Measurements from ENCODE around the gene DGCR6L. TPM values are rescaled to one million over a fixed set of nuclear protein-coding genes. Genes with fewer than 3 reads are reported as not detected.
"Not testable (repeated sequence)": the region's sequence is repeated elsewhere in the genome, so short reads cannot be mapped to it uniquely, and the experiment has no call there.

Gene DGCR6L
- total RNA-seq (10 to 100 TPM; 35.5 to 46.7 TPM), polyA plus RNA-seq (ENCODE audit: insufficient read length in 6 of 6) (10 to 100 TPM; 43.1 to 52.2 (median 48.1) TPM)
- long read RNA-seq, donor 1, transcript DGCR6L-201 (5 exons, 1,154 nt): major isoform, 80 of 105 reads
- long read RNA-seq, donor 1, partial matches to known transcripts: 12 of 105 reads
- long read RNA-seq, donor 1, other reads (novel, unspliced or antisense): 10 of 105 reads
- long read RNA-seq, donor 2, transcript DGCR6L-201 (5 exons, 1,154 nt): major isoform, 33 of 51 reads
- long read RNA-seq, donor 2, partial matches to known transcripts: 14 of 51 reads
- long read RNA-seq, donor 2, other reads (novel, unspliced or antisense): 0 of 51 reads
- long read RNA-seq, donor 3, transcript DGCR6L-201 (5 exons, 1,154 nt): major isoform, 39 of 49 reads
- long read RNA-seq, donor 3, partial matches to known transcripts: 7 of 49 reads
- long read RNA-seq, donor 3, other reads (novel, unspliced or antisense): 0 of 49 reads
- long read RNA-seq, donor 4, transcript DGCR6L-201 (5 exons, 1,154 nt): major isoform, 119 of 130 reads
- long read RNA-seq, donor 4, partial matches to known transcripts: 6 of 130 reads
- long read RNA-seq, donor 4, other reads (novel, unspliced or antisense): 3 of 130 reads
- long read RNA-seq, donor 5, transcript DGCR6L-201 (5 exons, 1,154 nt): major isoform, 55 of 72 reads
- long read RNA-seq, donor 5, partial matches to known transcripts: 15 of 72 reads
- long read RNA-seq, donor 5, other reads (novel, unspliced or antisense): 0 of 72 reads
- long read RNA-seq, donor 6, transcript DGCR6L-201 (5 exons, 1,154 nt): major isoform, 68 of 69 reads
- long read RNA-seq, donor 6, partial matches to known transcripts: 0 of 69 reads
- long read RNA-seq, donor 6, other reads (novel, unspliced or antisense): 0 of 69 reads
- long read RNA-seq, donor 7, transcript DGCR6L-201 (5 exons, 1,154 nt): major isoform, 58 of 66 reads
- long read RNA-seq, donor 7, partial matches to known transcripts: 0 of 66 reads
- long read RNA-seq, donor 7, other reads (novel, unspliced or antisense): 5 of 66 reads
- long read RNA-seq, donor 8, transcript DGCR6L-201 (5 exons, 1,154 nt): major isoform, 57 of 77 reads
- long read RNA-seq, donor 8, partial matches to known transcripts: 18 of 77 reads
- long read RNA-seq, donor 8, other reads (novel, unspliced or antisense): 0 of 77 reads
- long read RNA-seq, donor 9: 0 reads
- long read RNA-seq, donor 10, transcript DGCR6L-201 (5 exons, 1,154 nt): major isoform, 170 of 177 reads
- long read RNA-seq, donor 10, partial matches to known transcripts: 0 of 177 reads
- long read RNA-seq, donor 10, other reads (novel, unspliced or antisense): 6 of 177 reads
- long read RNA-seq, donor 11, transcript DGCR6L-201 (5 exons, 1,154 nt): major isoform, 62 of 81 reads
- long read RNA-seq, donor 11, partial matches to known transcripts: 10 of 81 reads
- long read RNA-seq, donor 11, other reads (novel, unspliced or antisense): 5 of 81 reads
- long read RNA-seq, donor 12, transcript DGCR6L-201 (5 exons, 1,154 nt): major isoform, 49 of 56 reads
- long read RNA-seq, donor 12, partial matches to known transcripts: 6 of 56 reads
- long read RNA-seq, donor 12, other reads (novel, unspliced or antisense): 0 of 56 reads

- Histone ChIP-seq H3K27me3 (no peaks in the 10 kb centered on the region), H3K4me3 (peak within 1 kb of the TSS; percentile 94 to 99), H3K27ac (peak within 1 kb of the TSS; percentile 79 to 81), H3K36me3 (peaks cover 0 to 2% of the 10 kb centered on the region in 2 donors), H3K4me1 (peaks cover 8 to 34% of the 10 kb centered on the region in 2 donors), H3K9me3 (no peaks in the 10 kb centered on the region)
- peak; percentile 95 for ATAC-seq
- intact Hi-C loops (cut with DNase I): no loop called here
- no peak for TF ChIP-seq CTCF (IDR thresholded peaks at IDR 0.05)
- peak; percentile 94 to 99 (median 96) for DNase-seq
These were observed at the start of gene DGCR6L for GRCh38 chr22:20319745-20320658. Gene DGCR6L, minus strand, starts transcription at chr22:20320060. Its CDS starts 72 bp downstream, at chr22:20319988.

- H3K4me1 ChIP-seq; H3K27me3 ChIP-seq; H3K4me3 ChIP-seq; DNase-seq; H3K36me3 ChIP-seq; intact Hi-C loops (cut with DNase I); H3K9me3 ChIP-seq; H3K27ac ChIP-seq; ATAC-seq: not testable (repeated sequence)
These were observed 49.0 kb upstream of the DGCR6L start for GRCh38 chr22:20368875-20369274.

- DNase-seq; H3K36me3 ChIP-seq; H3K4me3 ChIP-seq; intact Hi-C loops (cut with DNase I); H3K9me3 ChIP-seq; H3K4me1 ChIP-seq; H3K27ac ChIP-seq; ATAC-seq; H3K27me3 ChIP-seq: not testable (repeated sequence)
These were observed 47.0 kb upstream of the DGCR6L start for GRCh38 chr22:20366841-20367240.

GRCh38 chr22:20364335-20365260 lies 44.7 kb upstream of the DGCR6L start:
- H3K9me3 ChIP-seq; H3K4me3 ChIP-seq; DNase-seq; H3K27me3 ChIP-seq; H3K4me1 ChIP-seq; intact Hi-C loops (cut with DNase I); H3K36me3 ChIP-seq: not testable (repeated sequence)
- peak; percentile 53 for ATAC-seq
- peak overlapping the region in 1 of 2 donors; percentile 36 for H3K27ac ChIP-seq

- ATAC-seq; DNase-seq; H3K9me3 ChIP-seq; H3K27ac ChIP-seq; intact Hi-C loops (cut with DNase I); H3K4me3 ChIP-seq; H3K36me3 ChIP-seq; H3K27me3 ChIP-seq; H3K4me1 ChIP-seq: not testable (repeated sequence)
These were observed 42.5 kb upstream of the DGCR6L start for GRCh38 chr22:20362403-20362802.

- H3K4me3 ChIP-seq; H3K27me3 ChIP-seq; H3K27ac ChIP-seq; ATAC-seq; H3K9me3 ChIP-seq; H3K4me1 ChIP-seq; DNase-seq; intact Hi-C loops (cut with DNase I); H3K36me3 ChIP-seq: not testable (repeated sequence)
These were observed 41.9 kb upstream of the DGCR6L start for GRCh38 chr22:20361752-20362229.

- ATAC-seq; DNase-seq; H3K4me3 ChIP-seq; intact Hi-C loops (cut with DNase I); H3K27me3 ChIP-seq; H3K36me3 ChIP-seq; H3K4me1 ChIP-seq; H3K27ac ChIP-seq; H3K9me3 ChIP-seq: not testable (repeated sequence)
These were observed 41.2 kb upstream of the DGCR6L start for GRCh38 chr22:20360866-20361751.

- ATAC-seq: not testable (repeated sequence)
These were observed 40.4 kb upstream of the DGCR6L start for GRCh38 chr22:20360261-20360660.

More at GRCh38 chr22:20360261-20360660, 40.4 kb upstream of the DGCR6L start:
- H3K9me3 ChIP-seq; H3K27ac ChIP-seq; intact Hi-C loops (cut with DNase I); DNase-seq; H3K27me3 ChIP-seq; H3K4me3 ChIP-seq; H3K36me3 ChIP-seq; H3K4me1 ChIP-seq: not testable (repeated sequence)
